HL-60 (cell line): Measurements from ENCODE around the gene CTSW.

ENCODE experiments used
- DNase-seq, 2 experiments: peaks; one replicate each; pipeline ENCODE4 v3.0.0-alpha.2; 2010 to 2020; ENCODE audit warnings: low read depth in 1 of 2, low spot score in 1 of 2
- H3K27ac ChIP-seq: fragments of 250-450 bp; sonication (Bioruptor Pico); replicated peaks from 2 replicates; pipeline ENCODE4 v1.5.1; 2020; ENCODE audit warnings: mild to moderate bottlenecking, moderate library complexity
- H3K27me3 ChIP-seq: fragments of 250-450 bp; sonication (Bioruptor Pico); 2 replicates; pipeline ENCODE4 v1.5.1; 2021; ENCODE audit warnings: mild to moderate bottlenecking, moderate library complexity; ENCODE audit not compliant: insufficient read depth, poor library complexity, severe bottlenecking
- H3K4me3 ChIP-seq: replicated peaks from 2 replicates; pipeline ENCODE4 v1.5.1; 2011; ENCODE audit warnings: mild to moderate bottlenecking, control low read depth, low read length; ENCODE audit not compliant: insufficient read depth
- CTCF ChIP-seq: IDR thresholded peaks from one replicate; pipeline ENCODE4 v1.5.1; 2011; ENCODE audit warnings: low read length, control low read depth, inconsistent platforms; ENCODE audit not compliant: insufficient read depth
- GABPA ChIP-seq: IDR thresholded peaks from 2 replicates; pipeline ENCODE4 v1.6.1; 2012; ENCODE audit warnings: low read depth
- POLR2AphosphoS5 ChIP-seq: IDR thresholded peaks from 2 replicates; pipeline ENCODE4 v1.6.1; 2012; ENCODE audit warnings: low read depth
- REST ChIP-seq: IDR thresholded peaks from 2 replicates; pipeline ENCODE4 v1.6.1; 2012; ENCODE audit warnings: low read depth; ENCODE audit not compliant: insufficient replicate concordance
- SPI1 ChIP-seq: IDR thresholded peaks from 2 replicates; pipeline ENCODE4 v1.6.1; 2012; ENCODE audit warnings: low read depth, mild to moderate bottlenecking, borderline replicate concordance

The CTSW gene

DNA sequence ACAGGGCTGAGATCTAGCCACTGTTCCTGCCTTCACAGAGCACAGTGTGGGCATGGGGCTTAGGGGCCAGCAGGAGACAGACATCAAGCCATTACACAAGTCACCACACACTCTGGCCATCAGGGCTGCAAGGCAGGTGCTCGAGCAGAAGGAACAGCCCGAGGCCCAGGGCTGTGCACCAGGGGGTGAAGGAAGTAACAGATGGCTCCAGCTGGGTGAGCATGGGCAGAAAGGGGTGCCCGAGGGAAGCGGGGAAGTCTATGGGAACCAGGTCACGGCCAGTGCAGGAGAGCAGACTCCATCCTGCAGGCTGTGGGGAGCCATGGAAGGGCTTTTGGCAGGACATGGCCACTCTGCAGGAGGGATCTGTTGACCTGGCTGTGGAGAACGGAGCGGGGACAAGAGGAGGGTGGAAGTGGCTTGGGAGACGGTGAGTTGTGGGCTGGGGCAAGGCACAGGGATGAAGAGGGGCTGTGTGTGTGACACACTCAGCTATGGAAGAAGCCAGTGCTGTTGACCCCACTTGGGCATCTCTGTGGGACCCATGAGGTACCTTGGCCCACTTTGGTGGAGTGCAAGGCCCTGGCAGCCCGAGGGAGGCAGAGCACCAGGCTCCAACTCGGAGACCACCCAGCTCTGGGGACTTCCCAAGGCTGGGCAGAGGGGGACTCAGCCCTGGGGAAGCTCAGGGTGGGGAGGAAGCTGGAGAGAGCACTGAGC is 35.6 kb downstream of the CTSW start:
- Histone ChIP-seq H3K27ac (no peak overlapping the region), H3K27me3 (no peaks in the 10 kb centered on the region), H3K4me3 (no peak overlapping the region)
- DNase-seq, result peak in 1 of 2 experiments; percentile 58
- TF ChIP-seq SPI1 (no peak), REST (no peak), GABPA (no peak), CTCF (no peak), POLR2AphosphoS5 (peak; percentile 51)

DNA sequence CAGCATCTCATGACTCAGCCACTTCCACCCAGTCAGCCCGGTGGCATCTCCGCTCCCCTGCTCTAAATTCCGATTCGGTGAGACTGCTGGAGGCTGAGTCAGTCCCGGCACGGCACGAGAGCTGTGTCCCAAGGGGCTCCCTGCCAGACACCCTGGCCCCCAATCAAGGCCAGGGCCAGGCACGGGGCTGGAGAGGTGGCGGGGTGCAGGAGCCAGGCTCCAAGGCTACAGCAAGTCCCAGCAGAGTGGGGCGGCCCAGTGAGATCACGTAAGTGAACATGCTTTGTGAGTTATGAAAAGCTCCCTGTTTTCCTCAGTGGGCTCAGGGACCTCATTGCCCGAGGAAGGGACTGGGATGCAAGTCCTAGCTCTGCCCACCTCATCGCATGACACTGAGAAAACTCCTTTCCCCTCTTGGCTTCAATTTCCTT is 36.2 kb downstream of the CTSW start:
- no peak overlapping the region for H3K27ac ChIP-seq
- peak in 1 of 2 experiments; percentile 57 for DNase-seq
- no peak overlapping the region for H3K4me3 ChIP-seq
- no peaks in the 10 kb centered on the region for H3K27me3 ChIP-seq
- 0 out of 2 replicates have a peak, but pooled peaks have one; percentile 2 for TF ChIP-seq POLR2AphosphoS5
- TF ChIP-seq SPI1, result no peak

GRCh38 chr11:65916391-65916790 is 36.8 kb downstream of the CTSW start:
- no peak overlapping the region for H3K27ac ChIP-seq
- no peak overlapping the region for H3K4me3 ChIP-seq
- TF ChIP-seq GABPA (no peak), POLR2AphosphoS5 (no peak), REST (no peak), SPI1 (no peak), CTCF (no peak)
- no peak for DNase-seq
- no peaks in the 10 kb centered on the region for H3K27me3 ChIP-seq

GRCh38 chr11:65917077-65917433 is 37.4 kb downstream of the CTSW start:
- DNase-seq, result no peak
- Histone ChIP-seq H3K4me3 (no peak overlapping the region), H3K27me3 (no peaks in the 10 kb centered on the region), H3K27ac (no peak overlapping the region)
- TF ChIP-seq POLR2AphosphoS5 (no peak), GABPA (no peak), SPI1 (no peak), REST (no peak), CTCF (no peak)
